AG04449 (cell line): ENCODE measurements around the gene PTPN14.
"Not testable (repeated sequence)": the region's sequence is repeated elsewhere in the genome, so short reads cannot be mapped to it uniquely, and the experiment has no call there.

Experiments
- CTCF ChIA-PET: fragments of 350-600 bp; formaldehyde crosslinking; extraction: SDS; loops from one replicate; lab custom pipeline; 2021; ENCODE audit warnings: antibody characterized with exemption; lab: Yijun Ruan, JAX
- POLR2A ChIA-PET: fragments of 400-600, 350-600 bp; formaldehyde crosslinking; extraction: SDS; loops from one replicate; lab custom pipeline; 2020; ENCODE audit warnings: antibody characterized with exemption, inconsistent platforms; lab: Yijun Ruan, JAX
- DNase-seq: peaks from one replicate; pipeline ENCODE4 v3.0.0-alpha.2; 2010; ENCODE audit warnings: low read depth, low spot score
- H3K4me3 ChIP-seq: 2 replicates; pipeline ENCODE4 v1.5.1; 2011; ENCODE audit warnings: low read depth, mild to moderate bottlenecking, control low read depth, low read length
- CTCF ChIP-seq: IDR thresholded peaks from one replicate; pipeline ENCODE4 v1.5.1; 2011; ENCODE audit warnings: mild to moderate bottlenecking, moderate library complexity, low read length, control low read depth, inconsistent platforms; ENCODE audit not compliant: insufficient read depth; ENCODE audit errors: missing control alignments

Gene PTPN14

GRCh38 chr1:214513394-214513793 is 38.0 kb downstream of the PTPN14 start:
- DNase-seq = no peak
- no peak for TF ChIP-seq CTCF
- POLR2A ChIA-PET = no interaction called here
- CTCF ChIA-PET = no interaction called here
- H3K4me3 ChIP-seq = no peak overlapping the region

- no peak for DNase-seq
- ChIA-PET POLR2A (no interaction called here), CTCF (no interaction called here)
- no peak overlapping the region for H3K4me3 ChIP-seq
- no peak for TF ChIP-seq CTCF
These were observed 39.8 kb downstream of the PTPN14 start for GRCh38 chr1:214511639-214511998.

GRCh38 chr1:214510914-214511638 is 40.3 kb downstream of the PTPN14 start:
- ChIA-PET POLR2A (no interaction called here), CTCF (interaction anchor here (0.6 to 0.7 kb wide), 2 partner anchors 21 to 182 kb away, joined by 3 read pairs; no protein-coding TSS in a partner anchor)
- TF ChIP-seq CTCF = no peak
- H3K4me3 ChIP-seq = no peak overlapping the region
- DNase-seq = no peak

- POLR2A ChIA-PET = no interaction called here
- H3K4me3 ChIP-seq = no peak overlapping the region
- TF ChIP-seq CTCF = no peak
- no peak for DNase-seq
- CTCF ChIA-PET = interaction anchor here (0.6 to 0.7 kb wide), 2 partner anchors 21 to 181 kb away, joined by 3 read pairs; no protein-coding TSS in a partner anchor
These were observed 40.9 kb downstream of the PTPN14 start for GRCh38 chr1:214510477-214510876.

GRCh38 chr1:214509622-214510021 is 41.8 kb downstream of the PTPN14 start:
- DNase-seq, H3K4me3 ChIP-seq, POLR2A ChIA-PET: not testable (repeated sequence)
- CTCF ChIA-PET = interaction anchor here (1.1 kb wide), 1 partner anchor 12 kb away, joined by 3 read pairs; no protein-coding TSS in a partner anchor

GRCh38 chr1:214506972-214507431 is 44.4 kb downstream of the PTPN14 start:
- DNase-seq = no peak
- ChIA-PET CTCF (interaction anchor here (1.4 to 1.6 kb wide), 2 partner anchors 15 to 75 kb away, joined by 3 to 4 read pairs; no protein-coding TSS in a partner anchor), POLR2A (no interaction called here)
- no peak for TF ChIP-seq CTCF
- H3K4me3 ChIP-seq = no peak overlapping the region
